ES-I3 (cell line): ENCODE results near the gene SPATA32.

ENCODE experiments used
- H3K36me3 ChIP-seq: 2 replicates; pipeline ENCODE4 v1.6.1; 2013; ENCODE audit warnings: mild to moderate bottlenecking, low read length, control low read depth, moderate library complexity; ENCODE audit not compliant: insufficient read depth
- H3K4me1 ChIP-seq: 2 replicates; pipeline ENCODE4 v1.6.1; 2013; ENCODE audit warnings: mild to moderate bottlenecking, control low read depth, low read length; ENCODE audit not compliant: insufficient read depth
- H3K9ac ChIP-seq: 2 replicates; pipeline ENCODE4 v1.6.1; 2013; ENCODE audit warnings: low read depth, mild to moderate bottlenecking, low read length, moderate library complexity
- H3K9me3 ChIP-seq: 2 replicates; pipeline ENCODE4 v1.6.1; 2013; ENCODE audit warnings: mild to moderate bottlenecking, low read length, moderate library complexity; ENCODE audit not compliant: control insufficient read depth, insufficient read depth

SPATA32 gene

GRCh38 chr17:45227926-45228762 lies 33.8 kb downstream of the SPATA32 start:
- H3K36me3 ChIP-seq: no peaks in the 10 kb centered on the region
- no peak overlapping the region for H3K9ac ChIP-seq
- peaks cover 56% of the 10 kb centered on the region for H3K4me1 ChIP-seq
- no peaks in the 10 kb centered on the region for H3K9me3 ChIP-seq

DNA sequence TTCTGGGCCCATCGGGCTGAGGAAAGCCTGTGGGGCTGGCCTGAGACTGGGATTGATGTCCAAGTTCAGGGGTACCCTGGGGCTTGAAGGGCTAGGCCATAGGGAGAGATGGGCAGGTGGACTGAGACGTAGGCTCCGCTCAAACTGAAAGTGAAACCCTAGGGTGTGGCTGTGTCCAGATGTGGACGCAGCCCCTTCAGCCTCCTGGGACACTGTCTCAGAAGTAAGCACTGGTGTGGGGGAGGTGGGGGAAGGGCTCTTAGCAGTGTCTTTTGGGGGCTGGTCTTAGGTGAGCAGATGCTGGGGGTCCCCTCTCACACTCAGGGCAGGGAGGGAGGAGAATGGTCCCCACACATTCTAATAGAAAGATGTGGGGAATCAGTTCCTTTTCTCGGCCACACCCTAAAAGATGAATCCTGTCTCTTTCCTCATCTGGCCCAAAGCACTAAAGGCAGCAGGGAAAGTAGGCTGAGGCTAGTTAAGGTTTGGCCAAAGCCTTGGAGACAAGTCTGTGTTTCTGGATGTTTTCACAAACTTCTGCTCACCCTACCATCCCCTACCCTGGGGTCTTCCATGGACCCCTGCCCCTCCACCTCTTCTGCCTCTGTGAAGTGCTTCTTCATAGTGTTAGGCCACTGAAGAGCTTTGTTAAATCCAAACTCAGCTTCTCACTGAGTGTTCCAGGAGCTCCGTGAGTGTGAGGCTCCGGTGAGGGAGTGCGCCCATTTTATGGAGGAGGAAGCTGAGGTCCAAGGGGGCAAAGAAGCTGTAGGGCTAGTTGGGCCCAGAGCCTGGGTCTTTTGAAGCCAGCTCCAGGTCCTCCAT lies 34.6 kb downstream of the SPATA32 start:
- H3K9me3 ChIP-seq: no peaks in the 10 kb centered on the region
- no peak overlapping the region for H3K9ac ChIP-seq
- H3K36me3 ChIP-seq: no peaks in the 10 kb centered on the region
- peaks cover 60% of the 10 kb centered on the region for H3K4me1 ChIP-seq

DNA sequence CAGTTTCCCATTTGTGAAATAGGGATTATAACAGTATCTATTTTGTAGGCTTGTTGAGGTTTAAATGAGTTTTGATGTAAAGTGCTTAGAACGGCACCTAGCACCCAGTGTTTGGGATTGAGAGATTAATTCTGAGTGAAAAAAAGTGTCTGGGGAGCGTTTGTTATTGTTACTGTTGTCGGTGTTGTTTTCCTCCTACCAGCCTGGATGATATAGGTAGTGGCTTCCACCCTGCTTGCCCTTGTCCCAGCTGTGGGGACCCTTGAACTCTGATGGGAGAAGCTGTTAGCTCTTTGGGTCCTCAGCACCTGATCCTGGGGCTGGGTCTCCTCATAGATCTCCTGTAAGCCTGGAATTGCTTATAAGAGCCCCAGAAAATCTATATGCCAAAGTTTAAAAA lies 35.3 kb downstream of the SPATA32 start:
- H3K36me3 ChIP-seq: no peaks in the 10 kb centered on the region
- H3K9ac ChIP-seq: no peak overlapping the region
- peaks cover 60% of the 10 kb centered on the region for H3K4me1 ChIP-seq
- no peaks in the 10 kb centered on the region for H3K9me3 ChIP-seq

- Histone ChIP-seq H3K36me3 (no peaks in the 10 kb centered on the region), H3K9ac (no peak overlapping the region), H3K9me3 (no peaks in the 10 kb centered on the region), H3K4me1 (peaks cover 60% of the 10 kb centered on the region)
Observed at GRCh38 chr17:45225964-45226530, 35.8 kb downstream of the SPATA32 start.

GRCh38 chr17:45225051-45225700 lies 36.7 kb downstream of the SPATA32 start:
- Histone ChIP-seq H3K36me3 (no peaks in the 10 kb centered on the region), H3K9me3 (no peaks in the 10 kb centered on the region), H3K9ac (no peak overlapping the region), H3K4me1 (peaks cover 55% of the 10 kb centered on the region)

GRCh38 chr17:45224671-45225050 lies 37.2 kb downstream of the SPATA32 start:
- H3K9me3 ChIP-seq: no peaks in the 10 kb centered on the region
- H3K36me3 ChIP-seq: no peaks in the 10 kb centered on the region
- H3K4me1 ChIP-seq: peaks cover 50% of the 10 kb centered on the region
- no peak overlapping the region for H3K9ac ChIP-seq

GRCh38 chr17:45223539-45224528 lies 38.1 kb downstream of the SPATA32 start:
- Histone ChIP-seq H3K9ac (no peak overlapping the region), H3K9me3 (no peaks in the 10 kb centered on the region), H3K4me1 (peaks cover 42% of the 10 kb centered on the region), H3K36me3 (no peaks in the 10 kb centered on the region)

GRCh38 chr17:45222996-45223538 lies 38.8 kb downstream of the SPATA32 start:
- Histone ChIP-seq H3K36me3 (no peaks in the 10 kb centered on the region), H3K9me3 (no peaks in the 10 kb centered on the region), H3K9ac (peak overlapping the region; percentile 76; the same call in 1 of the 2 replicates), H3K4me1 (peaks cover 35% of the 10 kb centered on the region)

- Histone ChIP-seq H3K36me3 (no peaks in the 10 kb centered on the region), H3K9ac (peak overlapping the region; percentile 76; the same call in 1 of the 2 replicates), H3K9me3 (no peaks in the 10 kb centered on the region), H3K4me1 (peaks cover 29% of the 10 kb centered on the region)
Observed at GRCh38 chr17:45222289-45222995, 39.5 kb downstream of the SPATA32 start.

GRCh38 chr17:45222014-45222288 lies 39.9 kb downstream of the SPATA32 start:
- Histone ChIP-seq H3K36me3 (no peaks in the 10 kb centered on the region), H3K9me3 (no peaks in the 10 kb centered on the region), H3K4me1 (peaks cover 25% of the 10 kb centered on the region), H3K9ac (peak overlapping the region; percentile 76; the same call in 1 of the 2 replicates)

DNA sequence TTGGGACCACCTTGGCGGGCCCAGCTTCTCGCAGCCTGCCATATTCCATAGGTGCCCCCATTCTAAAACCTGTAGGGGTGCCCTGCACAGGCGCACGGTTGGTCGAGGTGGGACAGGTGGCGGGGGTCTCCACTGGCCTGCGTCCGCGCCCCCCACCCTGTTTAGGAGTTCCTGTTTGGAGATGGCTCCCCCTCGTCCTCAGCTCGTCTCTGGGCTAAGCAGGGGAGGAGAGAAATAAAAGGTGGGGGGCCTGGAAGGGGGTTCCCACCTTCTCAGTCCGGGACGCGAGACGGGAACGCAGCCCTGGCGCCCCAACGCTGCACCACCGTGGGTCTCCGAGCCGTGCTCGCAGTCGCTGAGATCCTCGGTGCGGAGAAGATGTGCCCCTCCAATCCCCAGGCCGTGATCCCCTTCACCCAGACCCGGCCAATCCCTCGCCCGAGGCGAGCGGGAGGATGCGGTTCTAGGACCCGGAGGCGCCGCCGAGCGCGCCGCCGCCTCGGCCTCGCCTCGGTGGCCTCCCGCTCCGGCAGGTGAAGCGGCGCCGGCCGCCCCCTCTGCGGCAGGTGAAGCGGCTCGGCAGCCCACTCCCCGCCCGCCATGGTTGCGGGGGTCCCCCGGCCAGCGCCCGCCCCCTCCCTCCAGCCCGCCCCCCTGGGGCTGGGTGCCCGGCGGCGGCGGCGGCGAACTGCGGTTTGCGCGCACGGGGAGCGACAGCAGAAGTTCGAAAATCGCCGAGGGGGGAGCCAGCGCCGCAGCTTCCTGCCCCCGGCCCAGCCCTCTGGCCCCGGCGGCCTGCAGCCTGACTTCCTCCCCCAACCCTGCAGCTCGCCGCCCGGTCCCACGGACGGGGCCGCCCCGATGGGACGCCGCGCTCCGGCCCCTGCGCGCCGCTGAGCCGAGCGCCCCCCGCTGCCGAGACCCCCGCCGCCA lies 40.5 kb downstream of the SPATA32 start, which contains the start of gene FMNL1:
TSS of gene FMNL1 (plus strand) at position 805 of the 933 bp plus-strand sequence. CDS start 240 bp downstream, outside the sequence.
- Histone ChIP-seq H3K36me3 (no peaks in the 10 kb centered on the region), H3K9me3 (no peaks in the 10 kb centered on the region), H3K9ac (peak within 1 kb of the TSS; percentile 76), H3K4me1 (peaks cover 21% of the 10 kb centered on the region)

DNA sequence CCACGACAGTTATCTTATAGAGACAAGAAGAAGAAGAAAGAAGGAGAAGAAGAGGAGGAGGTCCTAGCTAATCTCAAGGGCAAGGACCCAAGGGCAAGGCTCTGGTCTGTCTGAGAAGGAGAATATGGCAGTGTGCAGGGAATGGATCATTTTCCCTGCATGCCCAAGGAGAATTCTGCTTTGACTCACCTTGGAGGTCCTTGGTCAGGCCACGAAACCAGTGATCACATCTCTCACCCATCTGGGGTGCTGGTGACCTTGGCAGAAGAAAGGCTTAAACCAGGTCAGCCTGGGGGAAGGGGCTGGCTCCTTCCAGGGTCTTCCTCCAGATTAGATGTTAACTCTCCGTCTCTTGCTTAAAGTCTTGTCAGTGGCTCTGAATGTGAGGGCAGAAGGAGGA lies 41.8 kb downstream of the SPATA32 start:
- Histone ChIP-seq H3K9ac (no peak overlapping the region), H3K36me3 (no peaks in the 10 kb centered on the region), H3K4me1 (peaks cover 8% of the 10 kb centered on the region), H3K9me3 (no peaks in the 10 kb centered on the region)
